DMS153 (cell line): ENCODE data around the gene SLC6A12.
"Not testable (repeated sequence)": the region's sequence is repeated elsewhere in the genome, so short reads cannot be mapped to it uniquely, and the experiment has no call there.

Source experiments
- DNase-seq: peaks from one replicate; lab custom pipeline; 2025; lab: John Stamatoyannopoulos, UW

SLC6A12 gene

DNA sequence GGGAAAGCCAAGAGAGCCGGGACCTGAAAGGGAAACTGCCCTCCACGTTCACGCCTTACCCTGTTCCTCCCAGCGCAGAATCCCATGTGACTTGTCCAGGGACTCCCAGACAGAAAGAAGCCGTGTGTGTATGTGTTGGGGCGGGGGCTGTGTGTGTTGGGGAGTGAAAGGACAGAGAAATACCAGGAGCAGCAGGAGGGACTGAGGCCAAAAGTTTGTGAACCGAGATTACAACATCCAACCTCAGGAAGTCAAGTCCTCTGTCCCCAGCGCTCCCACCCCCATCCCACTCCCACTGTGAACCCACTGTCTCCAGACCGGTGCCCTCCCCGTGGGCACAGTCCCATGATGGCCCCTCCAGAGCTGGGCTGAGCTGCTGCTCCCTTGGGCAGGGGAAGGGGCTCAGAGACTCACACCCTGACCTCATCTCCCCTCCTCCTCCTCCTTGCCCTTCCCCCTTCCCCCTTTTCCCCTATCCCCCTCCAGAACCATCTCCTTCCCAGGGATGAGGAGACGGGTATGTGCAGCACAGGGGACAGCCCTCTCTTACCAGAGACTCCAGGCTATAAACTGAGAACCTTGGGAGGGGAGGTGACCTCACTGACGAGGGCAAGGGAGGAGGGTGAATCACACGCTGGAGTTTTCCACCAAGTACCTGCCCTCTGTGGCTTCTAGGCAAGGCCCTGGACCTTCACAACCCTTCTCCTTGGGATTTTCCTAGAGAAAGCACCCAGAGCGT lies at the start of gene SLC6A12:
SLC6A12 (minus strand) TSS at position 155 of the 739 bp plus-strand sequence. CDS start 4,171 bp downstream, outside the sequence.
- no peak for DNase-seq

DNA sequence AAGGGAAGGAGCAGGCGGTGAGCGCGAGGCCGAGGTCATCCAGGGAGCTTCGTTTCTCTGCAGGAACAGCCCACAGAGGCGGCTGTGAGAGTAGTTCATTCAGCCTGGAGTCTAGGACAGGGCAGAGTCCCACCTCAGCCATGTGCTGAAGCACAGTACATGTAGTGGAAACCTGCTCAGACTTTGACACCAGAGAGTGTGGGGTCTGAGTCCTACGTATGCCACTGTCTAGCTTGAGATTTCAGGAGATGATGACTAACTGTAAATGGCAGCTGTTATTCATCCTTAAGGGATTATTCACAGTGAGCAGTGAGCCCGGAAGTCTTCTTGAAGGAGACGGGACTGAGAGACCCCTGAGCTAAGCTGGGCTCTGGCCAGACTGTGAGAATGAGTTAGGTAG lies 49.6 kb upstream of the SLC6A12 start:
- no peak for DNase-seq

DNA sequence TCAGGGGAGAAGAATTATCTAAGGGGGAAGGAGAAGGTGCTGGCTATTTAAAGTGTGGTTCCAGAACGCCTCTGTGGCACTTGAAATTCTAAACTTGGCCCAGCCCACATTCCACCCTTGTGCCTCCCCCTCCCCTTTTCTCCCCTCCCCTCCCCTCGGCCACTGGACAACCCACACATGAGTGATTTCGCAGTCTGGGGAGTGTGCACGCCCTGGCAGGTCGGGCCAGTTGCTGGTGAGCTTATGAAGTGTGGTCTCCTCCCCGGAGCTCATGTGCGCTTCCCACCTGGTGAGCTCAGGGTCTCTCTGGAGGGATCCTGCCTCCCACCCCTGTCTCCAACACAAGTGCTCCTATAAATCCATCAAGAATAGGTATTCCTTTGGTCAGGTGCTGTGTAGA lies 48.9 kb upstream of the SLC6A12 start, which contains the start of gene SLC6A13:
SLC6A13 (minus strand) TSS at position 20 of the 400 bp plus-strand sequence. CDS start 2,784 bp downstream, outside the sequence.
- DNase-seq, result no peak

DNA sequence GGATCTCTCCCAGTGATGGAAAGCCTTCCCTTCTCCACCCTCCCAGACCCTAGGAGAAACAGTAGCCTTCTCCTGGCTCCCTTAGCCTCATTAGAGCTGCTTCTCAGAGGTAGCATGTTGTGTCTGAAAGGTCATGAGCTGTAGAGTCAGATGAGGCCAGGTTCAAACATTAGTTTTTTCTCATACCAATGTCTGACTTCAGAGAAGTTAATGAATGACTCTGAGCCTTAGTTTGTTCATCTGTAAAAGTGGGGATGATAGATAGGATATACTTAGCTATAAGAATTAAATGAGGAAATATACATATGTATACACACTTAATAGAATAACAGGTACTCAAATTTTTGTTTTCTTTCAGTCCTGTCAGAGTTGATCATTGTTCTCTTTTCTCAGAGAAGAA lies 48.2 kb upstream of the SLC6A12 start:
- DNase-seq, result no peak

DNA sequence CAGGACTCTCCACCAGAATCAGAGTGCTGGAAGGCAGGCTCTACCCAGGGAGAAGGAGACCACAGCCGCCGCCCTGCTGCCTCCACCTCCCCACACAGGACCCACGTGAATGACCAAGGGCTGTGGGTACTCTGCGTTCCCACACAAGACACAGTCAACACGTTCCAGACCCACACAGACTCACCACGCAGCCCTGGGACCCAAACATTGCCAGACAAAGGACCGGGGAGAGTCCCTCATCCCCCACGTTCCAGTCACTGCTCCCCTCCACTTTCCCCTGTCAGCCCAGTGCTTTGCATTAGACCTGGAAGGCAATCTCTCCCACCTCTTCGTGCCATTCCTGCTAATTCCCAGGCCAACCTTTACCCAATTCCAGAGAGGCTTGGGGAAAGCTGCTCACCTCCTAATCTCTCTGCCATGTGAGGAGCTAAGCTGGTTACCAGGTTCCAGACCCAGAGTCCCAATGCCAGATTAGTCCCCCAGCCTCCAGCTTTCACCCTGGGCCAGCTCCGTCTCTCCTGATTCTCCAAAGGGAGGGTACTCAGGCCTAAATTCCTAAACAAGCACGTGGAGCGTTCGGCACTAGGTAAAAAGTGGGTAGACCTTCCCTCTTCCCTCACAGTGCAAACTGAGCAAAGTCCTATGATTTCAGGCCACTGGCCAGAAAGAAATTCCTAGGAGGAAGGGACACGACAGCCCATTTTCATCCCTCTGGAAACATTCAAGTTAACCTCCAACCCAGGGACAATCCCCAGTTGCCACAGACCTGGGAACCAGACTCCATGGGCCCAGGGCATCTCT lies 43.8 kb upstream of the SLC6A12 start:
- no peak for DNase-seq

DNA sequence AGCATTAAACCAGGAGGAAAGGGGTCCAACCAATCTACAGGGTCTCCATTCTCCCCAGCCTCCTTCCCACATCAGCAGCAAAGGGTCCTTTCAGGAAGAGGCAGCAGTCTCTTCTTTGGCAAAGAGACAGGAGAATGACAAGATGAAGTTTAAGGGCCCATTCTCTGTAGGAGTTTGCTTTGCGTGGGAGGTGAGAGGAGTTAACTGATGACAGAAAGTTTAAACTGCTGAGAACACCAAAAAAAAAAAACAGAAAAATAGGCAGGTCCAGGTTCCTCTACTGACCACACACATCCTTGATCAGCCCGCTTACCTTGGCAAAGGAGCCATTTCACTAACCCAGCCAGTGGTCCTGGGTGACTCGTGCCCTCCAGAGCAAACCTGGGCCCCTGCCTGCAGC lies 43.0 kb upstream of the SLC6A12 start:
- no peak for DNase-seq

DNA sequence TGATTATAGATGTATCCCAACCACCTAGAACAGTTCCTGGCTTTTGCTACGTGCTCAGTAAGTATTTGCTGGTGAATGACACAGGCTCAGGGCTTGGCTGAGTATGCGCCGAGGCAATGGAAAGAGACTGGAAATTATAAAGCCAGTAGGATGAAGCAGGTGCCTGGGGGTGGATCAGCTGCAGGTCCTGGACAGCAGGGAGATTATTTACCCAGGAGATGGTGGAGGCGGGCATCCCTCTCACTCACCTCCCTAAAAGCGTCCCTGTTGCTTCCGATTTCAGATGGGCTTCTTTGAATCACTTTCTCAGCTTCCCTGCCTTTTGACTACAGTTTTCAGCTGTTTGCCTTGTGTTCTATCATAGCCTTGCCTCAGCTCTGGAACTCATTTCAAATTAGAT lies 42.3 kb upstream of the SLC6A12 start:
- DNase-seq, result no peak

DNA sequence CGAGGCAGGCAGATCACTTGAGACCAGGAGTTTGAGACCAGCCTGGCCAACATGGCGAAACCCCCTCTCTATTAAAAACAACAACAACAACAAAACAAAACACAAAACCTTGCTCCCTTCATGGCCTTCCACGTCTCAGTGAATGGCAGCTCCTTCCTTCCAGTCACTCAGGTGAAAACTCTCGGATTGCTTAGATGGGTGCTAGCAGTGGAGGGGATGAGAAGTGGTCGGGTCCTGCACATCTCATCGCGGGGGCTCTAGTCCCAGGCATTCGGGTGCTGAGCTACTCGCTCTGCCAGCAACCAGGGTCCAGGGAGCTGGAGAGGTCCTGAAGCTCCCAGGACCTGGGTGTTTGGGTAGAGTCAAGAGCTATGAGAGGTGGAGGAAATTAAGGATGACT lies 41.0 kb upstream of the SLC6A12 start:
- DNase-seq, result no peak

DNA sequence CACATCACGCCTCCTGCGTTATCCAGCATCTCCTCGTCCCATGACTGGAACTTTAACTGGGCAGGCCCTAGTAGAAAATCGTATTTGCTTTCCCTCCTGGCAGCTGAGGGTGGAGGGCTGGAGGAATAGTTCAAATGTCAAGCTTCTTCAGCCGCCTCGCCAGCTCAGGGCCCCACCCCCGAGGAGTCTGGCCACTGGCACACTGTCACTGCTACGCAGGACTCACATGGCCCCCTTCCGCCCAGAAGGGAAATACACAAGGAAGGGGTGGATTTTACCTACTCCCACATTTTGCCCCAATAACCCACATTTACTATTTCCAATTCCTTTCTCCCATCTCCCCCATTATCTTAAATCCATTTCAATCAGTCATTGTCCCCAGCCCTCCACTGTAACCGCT lies 40.1 kb upstream of the SLC6A12 start:
- DNase-seq, result no peak

DNA sequence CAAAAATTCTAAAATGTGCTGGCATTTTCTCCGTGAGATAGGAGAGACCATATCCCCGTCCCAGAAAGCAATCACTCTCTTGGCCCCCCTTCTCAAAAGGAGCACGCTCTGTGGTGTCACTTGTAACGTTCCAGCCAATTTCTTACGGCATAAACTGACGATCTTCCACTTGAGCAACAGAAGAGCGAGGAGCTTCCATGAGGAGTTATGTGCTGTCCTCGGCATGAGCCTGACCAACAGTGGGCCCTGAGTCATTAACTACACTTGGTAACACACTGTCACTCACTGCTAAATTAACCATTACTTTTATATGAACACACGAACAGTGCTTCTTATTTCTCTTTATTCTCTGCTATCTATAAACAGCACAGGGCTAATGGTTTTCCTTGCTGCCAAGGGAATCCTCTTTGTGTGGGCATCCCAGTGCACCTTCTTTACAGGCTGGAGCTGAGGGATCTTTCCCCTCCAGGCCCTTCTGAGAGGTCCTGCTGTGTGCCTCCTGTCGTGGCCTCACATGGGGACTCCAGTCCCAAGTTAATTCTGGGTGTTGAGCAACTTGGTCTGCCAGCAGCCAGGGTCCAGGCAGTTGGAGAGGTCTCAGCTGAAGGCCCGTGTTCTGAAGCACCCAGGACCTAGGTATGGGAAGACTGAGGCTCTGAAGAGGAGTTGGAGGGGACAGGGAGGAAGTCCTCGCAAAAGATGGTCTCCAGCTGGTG lies 39.3 kb upstream of the SLC6A12 start:
- no peak for DNase-seq

DNA sequence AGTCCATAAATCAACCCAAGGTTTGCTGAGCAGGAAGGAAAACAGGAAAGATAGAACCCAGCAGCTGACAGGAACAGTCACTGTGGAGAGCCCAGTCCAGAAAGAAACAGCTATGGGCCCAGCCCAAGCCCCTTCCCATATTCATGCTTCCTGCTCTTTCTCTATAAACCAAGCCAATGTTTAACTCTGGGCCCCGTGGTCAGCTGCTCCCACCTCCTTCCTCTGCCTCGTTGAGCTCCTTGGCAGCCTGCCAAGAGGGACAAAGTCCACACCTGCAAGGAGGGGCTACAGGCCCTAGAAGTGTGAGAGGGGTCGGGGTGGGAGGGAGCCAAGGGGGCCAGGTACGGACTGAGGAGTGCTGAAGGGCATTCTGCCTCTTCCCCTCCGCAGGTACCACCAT lies 38.7 kb upstream of the SLC6A12 start:
- DNase-seq, result no peak

DNA sequence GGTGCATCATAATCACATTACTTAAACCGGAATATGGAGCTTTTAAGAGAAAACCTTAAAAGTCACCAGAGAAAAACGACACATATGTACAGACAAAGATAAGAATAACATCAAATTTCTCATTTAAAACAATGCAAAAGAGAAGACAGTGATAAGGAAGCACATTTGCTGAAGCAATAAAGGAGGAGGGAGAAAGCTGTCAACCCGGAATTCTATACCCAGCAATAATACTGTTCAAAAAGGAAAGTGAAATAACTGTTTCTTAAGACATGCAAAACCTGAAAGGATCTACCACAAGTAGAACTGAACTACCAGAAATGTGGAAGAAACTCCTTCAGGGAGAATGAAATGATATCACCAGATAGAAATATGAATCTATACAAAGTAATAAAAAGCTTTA lies 33.3 kb upstream of the SLC6A12 start:
- no peak for DNase-seq

DNA sequence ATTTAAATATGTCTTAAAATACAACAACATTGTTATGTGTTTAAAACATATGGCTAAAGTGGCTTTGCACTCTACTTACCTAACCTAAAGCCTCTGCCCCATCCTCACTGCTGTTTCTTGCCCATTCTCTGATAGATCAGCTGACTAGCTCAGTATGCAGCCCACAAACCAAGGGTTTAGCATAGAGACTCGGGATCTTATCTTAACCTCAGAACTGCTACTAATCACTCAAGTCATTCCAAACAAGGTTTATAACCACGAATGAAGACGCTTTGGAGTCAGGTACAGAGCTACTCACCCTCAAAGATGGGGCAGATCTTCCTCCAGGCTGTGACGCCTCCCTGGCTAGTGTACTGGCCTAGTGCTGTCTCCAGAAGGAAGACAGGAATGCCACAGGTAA lies 29.4 kb upstream of the SLC6A12 start:
- no peak for DNase-seq

DNA sequence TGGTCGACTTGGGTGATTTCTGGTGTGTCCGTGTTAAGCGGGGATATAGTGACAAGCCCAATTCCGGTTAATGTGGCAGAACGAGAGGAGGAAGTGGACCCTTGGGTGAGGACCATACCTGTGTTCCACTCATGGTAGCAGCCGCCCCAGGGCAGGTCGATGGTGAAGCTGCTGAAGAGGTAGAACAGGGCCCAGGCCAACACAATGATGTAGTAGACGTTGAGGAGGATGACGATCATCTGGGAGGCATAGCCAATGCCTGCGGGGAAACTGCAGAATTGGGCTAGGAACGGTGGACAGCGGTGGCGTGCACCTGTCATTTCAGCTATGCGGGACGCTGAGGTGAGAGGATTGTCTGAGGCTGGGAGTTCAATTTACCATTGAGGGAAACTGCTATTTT lies 28.5 kb upstream of the SLC6A12 start:
- no peak for DNase-seq

DNA sequence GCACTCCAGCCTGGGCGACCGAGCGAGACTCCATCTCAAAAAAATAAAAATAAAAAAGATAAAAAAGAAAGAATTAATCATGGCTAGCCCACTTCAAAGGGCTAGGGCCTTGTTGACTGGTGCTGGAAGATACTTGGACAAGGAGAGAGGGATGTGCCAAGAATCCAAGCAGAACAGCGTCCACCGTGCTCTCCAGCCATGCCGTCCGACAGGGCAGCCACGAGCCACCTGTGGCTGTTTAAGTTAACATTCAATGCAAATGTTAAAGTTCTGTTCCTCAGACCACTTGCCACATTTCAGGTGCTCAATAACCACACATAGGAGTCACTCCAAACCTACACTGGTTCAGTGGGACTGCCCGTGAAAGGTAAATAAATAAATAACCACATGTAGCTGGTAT lies 27.3 kb upstream of the SLC6A12 start:
- DNase-seq, result no peak

DNA sequence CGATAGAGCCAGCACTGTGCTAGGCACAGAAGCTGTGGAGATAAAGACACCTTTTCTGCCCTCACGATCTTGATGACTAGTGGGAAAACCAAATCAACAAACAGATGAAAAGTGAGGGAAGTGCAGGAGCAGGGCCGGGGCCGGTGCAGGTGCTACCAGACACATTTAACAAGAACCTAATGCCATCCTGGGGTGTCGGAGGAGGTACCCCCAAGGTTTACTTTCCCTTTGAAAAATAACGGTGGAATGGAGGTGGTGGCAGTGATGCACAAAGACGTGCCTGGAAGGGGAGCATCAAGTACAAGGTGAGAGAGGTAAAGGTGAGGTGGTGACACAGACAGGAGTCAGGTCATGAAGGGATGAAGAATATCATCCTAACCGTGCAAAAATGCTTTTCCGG lies 26.6 kb upstream of the SLC6A12 start:
- no peak for DNase-seq

DNA sequence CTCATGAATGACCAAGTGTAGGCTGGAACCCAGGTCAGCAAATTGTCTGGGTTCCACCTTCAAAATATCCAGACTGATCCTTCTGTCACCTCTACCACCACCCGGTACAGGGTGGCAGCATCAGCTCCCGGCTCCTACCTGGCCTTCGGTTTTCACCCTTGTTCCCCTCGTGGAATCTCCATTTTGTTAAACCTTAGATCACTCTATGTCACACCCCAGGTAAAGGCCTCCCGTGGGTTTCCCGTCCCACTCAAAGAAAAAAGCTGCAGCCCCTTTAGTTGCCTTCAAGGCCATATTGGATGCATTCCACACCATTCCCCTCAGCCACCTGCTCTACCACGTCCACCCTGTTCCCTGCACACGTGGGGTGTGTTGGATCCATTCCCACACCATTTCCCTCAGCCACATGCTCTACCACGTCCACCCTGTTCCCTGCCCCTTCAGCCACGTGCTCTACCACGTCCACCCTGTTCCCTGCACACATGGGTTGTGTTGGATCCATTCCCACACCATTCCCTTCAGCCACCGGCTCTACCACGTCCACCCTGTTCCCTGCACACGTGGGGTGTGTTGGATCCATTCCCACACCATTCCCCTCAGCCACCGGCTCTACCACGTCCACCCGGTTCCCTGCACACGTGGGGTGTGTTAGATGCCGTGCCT lies 24.9 kb upstream of the SLC6A12 start:
- no peak for DNase-seq

DNA sequence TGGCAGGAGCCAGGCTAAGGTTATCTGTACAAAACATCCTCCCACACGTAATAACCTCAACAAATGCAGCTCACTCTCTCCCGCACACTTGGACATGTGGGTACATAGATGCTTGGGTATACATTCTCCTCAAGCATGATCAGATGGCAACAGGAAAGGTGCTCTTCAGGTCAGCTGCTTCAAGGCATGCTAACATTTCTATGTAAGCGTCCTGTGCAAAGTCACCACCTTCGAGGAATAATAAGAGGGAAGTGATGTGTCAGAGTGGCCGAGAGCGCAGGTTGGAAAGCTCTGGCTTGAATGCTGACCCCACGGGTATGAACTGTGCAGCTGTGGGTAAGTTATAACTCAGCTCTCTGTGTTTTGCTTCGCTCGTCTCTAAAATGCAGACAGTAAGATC lies 24.2 kb upstream of the SLC6A12 start:
- DNase-seq, result no peak

DNA sequence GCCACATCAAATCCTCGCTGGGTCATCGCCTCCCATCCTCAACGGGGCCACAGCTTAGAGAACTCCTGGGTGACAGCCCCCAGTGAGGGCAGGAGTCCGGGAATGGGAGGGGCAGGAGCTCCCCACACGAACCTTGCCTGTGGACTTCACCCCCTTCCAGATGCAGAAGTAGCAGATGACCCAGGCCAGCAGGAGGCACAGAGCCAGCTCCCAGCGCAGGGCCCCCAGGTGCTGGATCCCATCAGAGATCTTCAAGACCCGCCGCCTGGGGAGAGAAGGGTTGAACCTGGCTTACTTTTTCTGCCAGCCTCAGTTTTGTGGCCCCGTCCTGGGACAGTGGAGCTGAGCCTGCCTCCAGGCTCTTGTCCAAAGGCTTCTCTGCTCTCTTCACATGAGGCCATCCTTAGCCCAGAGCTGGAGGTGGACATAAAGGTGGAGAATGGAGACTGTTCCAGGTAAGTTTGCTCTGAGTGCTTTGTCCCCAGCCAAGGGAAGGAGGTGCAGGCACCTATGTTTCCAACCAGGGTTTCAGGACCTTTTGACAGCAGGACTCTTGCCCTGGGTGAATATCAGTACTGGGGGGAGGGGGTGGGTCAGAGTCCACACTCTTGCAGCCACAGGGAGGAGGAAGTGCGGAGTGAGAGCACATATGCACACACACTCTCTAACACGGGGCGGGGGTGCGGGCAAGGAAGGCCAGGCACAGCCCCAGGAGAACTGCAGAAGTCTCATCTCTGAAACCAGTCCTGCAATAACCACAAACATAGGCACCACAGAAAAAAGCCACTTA lies 23.3 kb upstream of the SLC6A12 start:
- DNase-seq, result no peak

DNA sequence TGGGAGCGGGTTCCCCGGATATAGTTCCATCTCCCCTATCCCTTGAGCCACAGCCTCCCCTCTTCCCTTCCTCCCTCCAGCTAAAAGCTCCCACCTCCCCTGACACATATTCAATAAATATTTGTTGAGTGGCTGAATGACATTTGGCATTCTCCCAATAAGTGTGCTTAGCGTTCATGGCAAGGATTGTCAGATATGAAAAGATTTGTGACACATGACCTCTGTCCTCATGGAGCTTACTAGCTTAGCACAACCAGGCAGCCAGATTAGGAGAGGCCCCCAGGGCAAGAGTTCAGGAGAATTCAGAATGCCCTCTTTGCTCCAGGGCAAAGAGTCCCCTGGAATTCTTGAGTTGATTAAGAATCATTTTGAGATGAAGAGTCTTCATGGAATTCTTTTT lies 22.5 kb upstream of the SLC6A12 start:
- no peak for DNase-seq

DNA sequence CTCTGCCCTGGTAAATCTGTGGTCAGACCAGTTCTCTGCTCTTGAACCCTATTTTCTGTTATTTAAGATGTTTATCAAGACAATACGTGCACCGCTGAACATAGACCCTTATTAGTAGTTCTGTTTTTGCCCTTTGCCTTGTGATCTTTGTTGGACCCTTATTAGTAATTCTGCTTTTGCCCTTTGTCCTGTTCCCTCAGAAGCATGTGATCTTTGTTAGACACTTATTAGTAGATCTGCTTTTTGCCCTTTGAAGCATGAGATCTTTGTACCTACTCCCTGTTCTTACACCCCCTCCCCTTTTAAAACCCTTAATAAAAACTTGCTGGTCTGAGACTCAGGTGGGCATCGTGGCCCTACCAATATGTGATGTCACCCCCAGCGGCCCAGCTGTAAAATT lies 22.0 kb upstream of the SLC6A12 start:
- not testable (repeated sequence) for DNase-seq
